Measurements from ENCODE around the gene WDR1. TPM values are rescaled to one million over a fixed set of nuclear protein-coding genes. Genes with fewer than 3 reads are reported as not detected.

WDR1 gene
- total RNA-seq, 1 experiment from 2014 or later = 246 TPM

DNA sequence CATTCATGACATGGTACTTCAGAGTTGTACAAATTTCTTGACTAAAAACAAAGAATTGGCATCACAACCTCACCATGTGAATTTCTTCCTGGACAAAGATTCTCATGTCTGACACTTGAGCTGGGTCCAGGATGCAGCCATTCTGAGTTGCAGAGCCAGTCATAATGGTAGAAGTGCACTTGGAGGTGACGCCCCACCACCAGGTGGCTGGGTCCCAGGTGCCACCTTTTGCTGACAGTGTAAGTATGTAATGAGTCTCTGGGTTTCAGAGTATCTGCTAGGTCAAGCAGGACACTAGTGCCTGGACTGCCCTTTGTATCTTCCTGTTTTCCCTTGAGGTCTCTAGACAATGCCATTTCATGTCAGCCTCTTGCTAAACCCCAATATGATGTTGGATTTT, 36.6 kb upstream of the WDR1 start:
- POLR2A ChIA-PET = no interaction called here
- intact Hi-C loops (cut with micrococcal nuclease) = no loop called here
- TF ChIP-seq, protein P1, sequence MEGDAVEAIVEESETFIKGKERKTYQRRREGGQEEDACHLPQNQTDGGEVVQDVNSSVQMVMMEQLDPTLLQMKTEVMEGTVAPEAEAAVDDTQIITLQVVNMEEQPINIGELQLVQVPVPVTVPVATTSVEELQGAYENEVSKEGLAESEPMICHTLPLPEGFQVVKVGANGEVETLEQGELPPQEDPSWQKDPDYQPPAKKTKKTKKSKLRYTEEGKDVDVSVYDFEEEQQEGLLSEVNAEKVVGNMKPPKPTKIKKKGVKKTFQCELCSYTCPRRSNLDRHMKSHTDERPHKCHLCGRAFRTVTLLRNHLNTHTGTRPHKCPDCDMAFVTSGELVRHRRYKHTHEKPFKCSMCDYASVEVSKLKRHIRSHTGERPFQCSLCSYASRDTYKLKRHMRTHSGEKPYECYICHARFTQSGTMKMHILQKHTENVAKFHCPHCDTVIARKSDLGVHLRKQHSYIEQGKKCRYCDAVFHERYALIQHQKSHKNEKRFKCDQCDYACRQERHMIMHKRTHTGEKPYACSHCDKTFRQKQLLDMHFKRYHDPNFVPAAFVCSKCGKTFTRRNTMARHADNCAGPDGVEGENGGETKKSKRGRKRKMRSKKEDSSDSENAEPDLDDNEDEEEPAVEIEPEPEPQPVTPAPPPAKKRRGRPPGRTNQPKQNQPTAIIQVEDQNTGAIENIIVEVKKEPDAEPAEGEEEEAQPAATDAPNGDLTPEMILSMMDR (IDR thresholded peaks at IDR 0.05; ENCODE audit: unreplicated experiment) = no peak

DNA sequence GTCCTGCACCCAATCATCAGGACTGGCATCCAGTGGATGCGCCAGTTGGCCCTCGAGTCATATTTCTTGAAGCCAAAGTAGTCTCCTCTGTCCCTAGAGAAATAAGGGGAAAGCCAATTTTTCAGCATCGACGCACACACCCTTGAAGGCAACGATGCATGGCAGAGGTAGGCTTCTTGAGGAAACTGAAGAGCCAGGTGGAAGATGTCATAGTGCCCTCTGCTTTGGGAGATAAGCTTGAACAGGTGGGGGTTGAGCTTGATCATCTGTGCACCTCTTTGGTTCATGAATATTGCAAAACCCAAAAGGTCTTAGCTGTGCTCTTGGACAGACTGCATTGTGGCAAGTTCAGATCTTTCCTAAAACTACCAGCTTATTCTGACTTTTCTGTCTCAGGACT, 34.6 kb upstream of the WDR1 start:
- H3K27ac Mint-ChIP-seq (ENCODE audit: low read depth, unreplicated experiment) = no peak overlapping the region
- no peaks in the 10 kb centered on the region for H3K4me1 Mint-ChIP-seq (ENCODE audit: insufficient read depth, unreplicated experiment)
- H3K27me3 Mint-ChIP-seq (ENCODE audit: insufficient read depth, unreplicated experiment) = no peaks in the 10 kb centered on the region
- intact Hi-C loops (cut with micrococcal nuclease) = no loop called here
- no TSS peak for BruUV-seq (replicated peaks)
- no peak for DNase-seq (ENCODE audit: unreplicated experiment)
- no peaks in the 10 kb centered on the region for H3K9me3 Mint-ChIP-seq (ENCODE audit: unreplicated experiment)
- POLR2A ChIA-PET = no interaction called here
- no peaks in the 10 kb centered on the region for H3K36me3 Mint-ChIP-seq (ENCODE audit: insufficient read depth, unreplicated experiment)
- TF ChIP-seq, protein P1 (IDR thresholded peaks at IDR 0.05; ENCODE audit: unreplicated experiment) = no peak
- CTCF ChIA-PET = interaction anchor here (0.6 to 24.6 kb wide), 10 partner anchors 9 to 430 kb away, joined by 3 to 454 read pairs (median 3); no protein-coding TSS in a partner anchor
- no peak overlapping the region for H3K4me3 Mint-ChIP-seq (ENCODE audit: unreplicated experiment)

More for the DNA sequence above, 36.6 kb upstream of the WDR1 start:
- no peaks in the 10 kb centered on the region for H3K9me3 Mint-ChIP-seq (ENCODE audit: unreplicated experiment)
- no peaks in the 10 kb centered on the region for H3K4me1 Mint-ChIP-seq (ENCODE audit: insufficient read depth, unreplicated experiment)
- no peak for DNase-seq (ENCODE audit: unreplicated experiment)
- H3K27ac Mint-ChIP-seq (ENCODE audit: low read depth, unreplicated experiment) = no peak overlapping the region
- CTCF ChIA-PET = interaction anchor here (0.7 to 24.6 kb wide), 4 partner anchors 12 to 251 kb away, joined by 3 to 454 read pairs (median 12); no protein-coding TSS in a partner anchor
- no peaks in the 10 kb centered on the region for H3K36me3 Mint-ChIP-seq (ENCODE audit: insufficient read depth, unreplicated experiment)
- H3K27me3 Mint-ChIP-seq (ENCODE audit: insufficient read depth, unreplicated experiment) = no peaks in the 10 kb centered on the region
- no peak overlapping the region for H3K4me3 Mint-ChIP-seq (ENCODE audit: unreplicated experiment)
- BruUV-seq (replicated peaks) = no TSS peak

DNA sequence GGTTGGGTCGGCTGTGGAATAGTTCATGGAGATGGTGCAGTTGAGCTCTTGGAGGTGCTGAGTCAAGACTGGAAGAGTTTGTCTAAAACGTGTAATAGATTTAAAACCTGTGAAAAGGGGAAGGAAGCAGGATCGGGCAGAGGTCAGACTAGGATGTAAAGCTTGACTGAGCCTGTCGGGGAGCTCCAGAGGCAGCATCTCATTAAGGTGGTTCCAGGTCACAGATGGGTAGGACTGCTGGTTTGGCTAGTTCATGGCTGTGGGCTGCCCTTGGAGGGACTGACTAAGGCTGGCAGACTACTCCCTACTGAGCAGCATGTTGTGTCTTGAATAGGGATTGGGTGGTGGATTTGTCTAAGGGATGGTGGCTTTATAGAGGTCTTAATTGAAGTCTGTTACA, 28.4 kb upstream of the WDR1 start:
- H3K9me3 Mint-ChIP-seq (ENCODE audit: unreplicated experiment) = no peaks in the 10 kb centered on the region
- no TSS peak for BruUV-seq (replicated peaks)
- no peak overlapping the region for H3K4me3 Mint-ChIP-seq (ENCODE audit: unreplicated experiment)
- POLR2A ChIA-PET = no interaction called here
- DNase-seq (ENCODE audit: unreplicated experiment) = no peak
- H3K36me3 Mint-ChIP-seq (ENCODE audit: insufficient read depth, unreplicated experiment) = no peaks in the 10 kb centered on the region
- CTCF ChIA-PET = interaction anchor here (1.4 kb wide), 1 partner anchor 13 kb away, joined by 8 read pairs; no protein-coding TSS in a partner anchor
- H3K27ac Mint-ChIP-seq (ENCODE audit: low read depth, unreplicated experiment) = no peak overlapping the region
- intact Hi-C loops (cut with micrococcal nuclease) = no loop called here
- no peaks in the 10 kb centered on the region for H3K4me1 Mint-ChIP-seq (ENCODE audit: insufficient read depth, unreplicated experiment)
- peaks cover 9% of the 10 kb centered on the region for H3K27me3 Mint-ChIP-seq (ENCODE audit: insufficient read depth, unreplicated experiment)
- TF ChIP-seq, protein P1 (IDR thresholded peaks at IDR 0.05; ENCODE audit: unreplicated experiment) = no peak

DNA sequence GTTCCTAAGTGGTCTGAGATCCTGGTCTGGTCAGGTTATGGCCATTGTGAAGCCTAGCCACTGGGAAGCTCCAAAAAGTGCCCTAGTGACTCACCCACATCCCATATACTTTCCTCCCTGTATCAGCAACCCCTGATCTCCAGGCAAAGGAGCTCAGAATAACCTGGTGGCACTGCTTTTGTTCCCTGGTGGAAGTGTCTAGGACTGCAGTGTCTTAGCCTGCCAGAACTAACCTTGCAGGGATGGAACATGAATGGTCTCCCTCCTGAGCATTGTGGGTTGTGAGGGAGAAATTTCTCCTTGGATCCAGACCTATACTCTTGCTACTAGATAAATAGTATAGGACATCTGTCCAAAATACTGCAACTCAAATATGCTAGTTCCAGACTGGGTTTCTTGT, 27.9 kb upstream of the WDR1 start:
- Mint-ChIP-seq H3K4me1 (ENCODE audit: insufficient read depth, unreplicated experiment) (no peaks in the 10 kb centered on the region), H3K36me3 (ENCODE audit: insufficient read depth, unreplicated experiment) (no peaks in the 10 kb centered on the region), H3K4me3 (ENCODE audit: unreplicated experiment) (no peak overlapping the region), H3K27me3 (ENCODE audit: insufficient read depth, unreplicated experiment) (peaks cover 9% of the 10 kb centered on the region), H3K27ac (ENCODE audit: low read depth, unreplicated experiment) (no peak overlapping the region), H3K9me3 (ENCODE audit: unreplicated experiment) (no peaks in the 10 kb centered on the region)
- no TSS peak for BruUV-seq (replicated peaks)
- TF ChIP-seq, protein P1 (IDR thresholded peaks at IDR 0.05; ENCODE audit: unreplicated experiment) = no peak
- no peak for DNase-seq (ENCODE audit: unreplicated experiment)
- CTCF ChIA-PET = interaction anchor here (0.7 to 1.4 kb wide), 2 partner anchors 14 to 282 kb away, joined by 3 to 8 read pairs; no protein-coding TSS in a partner anchor
- intact Hi-C loops (cut with micrococcal nuclease) = no loop called here
- POLR2A ChIA-PET = no interaction called here
